Gastrocnemius medialis (tissue), 4 donors: Measurements from ENCODE around the gene CCDC50. TPM values are rescaled to one million over a fixed set of nuclear protein-coding genes. Genes with fewer than 3 reads are reported as not detected.

Experiments used
- ATAC-seq, 2 donors: fragments of 150-250 bp; one replicate each; pipeline ENCODE4 v1.9.1; 2016
- DNase-seq, 2 donors: peaks; one replicate each; pipeline ENCODE4 v3.0.0-alpha.2; 2019
- H3K27ac ChIP-seq, 4 donors: fragments of 200-600 bp; sonication (generic); 1 replicate in 1 of 4; 2 replicates in 3 of 4; pipeline ENCODE4 v1.5.1; 2016 to 2018; ENCODE audit warnings: mild to moderate bottlenecking in 2 of 4, moderate library complexity in 1 of 4
- H3K27me3 ChIP-seq, 3 donors: fragments of 200-600 bp; sonication (generic) in 2 of 3; 1 replicate in 1 of 3; 2 replicates in 2 of 3; pipeline versions ENCODE4 v1.5.1 to v1.6.0; 2016 to 2019; ENCODE audit warnings: mild to moderate bottlenecking in 1 of 3, moderate library complexity in 1 of 3
- H3K36me3 ChIP-seq, 2 donors: fragments of 200-600 bp; sonication (generic) in 1 of 2; one replicate each; pipeline ENCODE4 v1.5.1; 2017 to 2018
- H3K4me1 ChIP-seq, 2 donors: fragments of 200-600 bp; sonication (generic) in 1 of 2; one replicate each; pipeline ENCODE4 v1.5.1; 2016 to 2017; ENCODE audit warnings: mild to moderate bottlenecking in 2 of 2
- H3K4me3 ChIP-seq, 4 donors: fragments of 200-600 bp; sonication (generic) in 3 of 4; 1 replicate in 1 of 4; 2 replicates in 3 of 4; pipeline ENCODE4 v1.5.1; 2016 to 2019; ENCODE audit warnings: mild to moderate bottlenecking in 2 of 4
- H3K9me3 ChIP-seq, 3 donors: fragments of 200-600 bp; sonication (generic) in 2 of 3; 1 replicate in 1 of 3; 2 replicates in 2 of 3; pipeline ENCODE4 v1.5.1; 2016 to 2019
- POLR2A ChIP-seq, 2 donors: fragments of 450-650 bp; IDR thresholded peaks; one replicate each; pipeline ENCODE4 v1.6.1; 2017; ENCODE audit warnings: antibody characterized with exemption in 2 of 2, mild to moderate bottlenecking in 2 of 2, moderate library complexity in 2 of 2
- in situ Hi-C, 4 donors: fragments of 200-750 bp; cut with MboI; loops; one replicate each; pipeline versions ENCODE4 v1.15.0 to v1.8.0; 2017; ENCODE audit warnings: low sequenced_read_pairs in 4 of 4
- intact Hi-C: fragments of 100-400 bp; cut with DNase I; formaldehyde crosslinking; loops from one replicate; pipeline ENCODE4 v1.15.1; 2023; ENCODE audit warnings: low total_unique reads
- total RNA-seq, 4 donors: library from RNA; depleted of rRNA; stranded (reverse); fragments of >200 nt; gene quantifications; one replicate each; pipeline versions ENCODE4 v1.1.0 to v1.2.3, GENCODE V29; 2016
- TF ChIP-seq, protein P1 (sequence below), 5 experiments: fragments of 450-650 bp in 3 of 5; fragments of 200-600 bp in 2 of 5; sonication (generic) in 2 of 5; IDR thresholded peaks in 4 of 5; conservative IDR thresholded peaks in 1 of 5; 1 replicate in 4 of 5; 2 replicates in 1 of 5; pipeline ENCODE4 v1.5.1; 2016 to 2019; ENCODE audit warnings: antibody characterized with exemption in 5 of 5, mild to moderate bottlenecking in 3 of 5, moderate library complexity in 3 of 5

CCDC50 gene
- total RNA-seq, 4 donors from 2014 or later: 45.0 to 69.9 (median 64.2) TPM

DNA sequence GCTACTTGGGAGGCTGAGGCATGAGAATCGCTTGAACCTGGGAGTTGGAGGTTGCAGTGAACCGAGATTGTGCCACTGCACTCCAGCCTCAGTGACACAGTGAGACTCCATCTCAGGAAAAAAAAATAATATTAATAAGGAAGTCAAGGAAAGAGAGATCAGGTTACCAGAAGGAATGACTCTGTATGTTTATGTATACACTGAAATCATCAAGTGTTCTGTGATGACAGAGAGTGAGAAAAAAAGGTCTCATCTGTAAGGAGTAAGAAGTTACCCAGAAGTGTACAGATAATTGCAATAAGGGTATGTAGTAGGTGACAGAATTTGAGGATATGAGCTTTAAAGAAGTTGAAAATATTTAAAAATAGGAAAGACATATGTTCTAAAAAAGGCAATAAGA lies 4.3 kb upstream of the CCDC50 start:
- intact Hi-C loops: loop anchor here (5.0 kb wide), 1 partner anchor 52 kb away; no protein-coding TSS in a partner anchor
- in situ Hi-C loops: no loop called here
- ATAC-seq: no peak

DNA sequence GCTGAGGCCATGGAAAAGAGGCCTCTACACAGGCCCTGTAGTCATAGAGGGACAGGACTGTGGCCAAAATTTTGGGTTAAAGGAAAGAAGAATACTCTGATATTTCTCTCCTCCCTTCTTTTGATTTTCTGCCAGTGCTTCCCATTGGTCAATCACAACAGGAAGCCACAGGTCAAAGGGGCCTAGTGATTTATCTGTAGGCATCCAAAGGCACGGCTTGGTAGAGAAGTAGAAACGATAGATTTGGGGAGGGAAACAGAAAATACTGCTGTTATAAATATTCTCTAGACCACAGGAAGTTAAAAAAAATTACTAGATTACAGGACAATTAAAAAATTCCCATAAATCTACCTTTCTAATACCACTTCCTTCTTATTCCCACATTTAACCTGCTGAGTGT lies 1.7 kb upstream of the CCDC50 start:
- peak overlapping the region in 1 of 4 donors; percentile 95 for H3K27ac ChIP-seq
- H3K4me1 ChIP-seq: peaks cover 24 to 28% of the 10 kb centered on the region in 2 donors
- in situ Hi-C loops (no loop called here), intact Hi-C loops (loop anchor here (5.0 kb wide), 1 partner anchor 50 kb away; no protein-coding TSS in a partner anchor)
- no peak overlapping the region for H3K4me3 ChIP-seq
- H3K27me3 ChIP-seq: no peaks in the 10 kb centered on the region
- TF ChIP-seq, protein P1, sequence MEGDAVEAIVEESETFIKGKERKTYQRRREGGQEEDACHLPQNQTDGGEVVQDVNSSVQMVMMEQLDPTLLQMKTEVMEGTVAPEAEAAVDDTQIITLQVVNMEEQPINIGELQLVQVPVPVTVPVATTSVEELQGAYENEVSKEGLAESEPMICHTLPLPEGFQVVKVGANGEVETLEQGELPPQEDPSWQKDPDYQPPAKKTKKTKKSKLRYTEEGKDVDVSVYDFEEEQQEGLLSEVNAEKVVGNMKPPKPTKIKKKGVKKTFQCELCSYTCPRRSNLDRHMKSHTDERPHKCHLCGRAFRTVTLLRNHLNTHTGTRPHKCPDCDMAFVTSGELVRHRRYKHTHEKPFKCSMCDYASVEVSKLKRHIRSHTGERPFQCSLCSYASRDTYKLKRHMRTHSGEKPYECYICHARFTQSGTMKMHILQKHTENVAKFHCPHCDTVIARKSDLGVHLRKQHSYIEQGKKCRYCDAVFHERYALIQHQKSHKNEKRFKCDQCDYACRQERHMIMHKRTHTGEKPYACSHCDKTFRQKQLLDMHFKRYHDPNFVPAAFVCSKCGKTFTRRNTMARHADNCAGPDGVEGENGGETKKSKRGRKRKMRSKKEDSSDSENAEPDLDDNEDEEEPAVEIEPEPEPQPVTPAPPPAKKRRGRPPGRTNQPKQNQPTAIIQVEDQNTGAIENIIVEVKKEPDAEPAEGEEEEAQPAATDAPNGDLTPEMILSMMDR (IDR thresholded peaks at IDR 0.05 in 4 of 5, conservative IDR thresholded peaks at IDR 0.05 in 1 of 5): no peak
- no peak for TF ChIP-seq POLR2A (IDR thresholded peaks at IDR 0.05)
- ATAC-seq (no peak), DNase-seq (no peak)
- H3K9me3 ChIP-seq: no peaks in the 10 kb centered on the region
- no peaks in the 10 kb centered on the region for H3K36me3 ChIP-seq

More for the DNA sequence above, 4.3 kb upstream of the CCDC50 start:
- Histone ChIP-seq H3K27ac (no peak overlapping the region), H3K36me3 (no peaks in the 10 kb centered on the region), H3K27me3 (no peaks in the 10 kb centered on the region), H3K9me3 (no peaks in the 10 kb centered on the region), H3K4me1 (peaks cover 0 to 7% of the 10 kb centered on the region in 2 donors), H3K4me3 (no peak overlapping the region)
- DNase-seq: no peak
- TF ChIP-seq POLR2A (IDR thresholded peaks at IDR 0.05): no peak
- TF ChIP-seq, protein P1 (IDR thresholded peaks at IDR 0.05 in 4 of 5, conservative IDR thresholded peaks at IDR 0.05 in 1 of 5): no peak

DNA sequence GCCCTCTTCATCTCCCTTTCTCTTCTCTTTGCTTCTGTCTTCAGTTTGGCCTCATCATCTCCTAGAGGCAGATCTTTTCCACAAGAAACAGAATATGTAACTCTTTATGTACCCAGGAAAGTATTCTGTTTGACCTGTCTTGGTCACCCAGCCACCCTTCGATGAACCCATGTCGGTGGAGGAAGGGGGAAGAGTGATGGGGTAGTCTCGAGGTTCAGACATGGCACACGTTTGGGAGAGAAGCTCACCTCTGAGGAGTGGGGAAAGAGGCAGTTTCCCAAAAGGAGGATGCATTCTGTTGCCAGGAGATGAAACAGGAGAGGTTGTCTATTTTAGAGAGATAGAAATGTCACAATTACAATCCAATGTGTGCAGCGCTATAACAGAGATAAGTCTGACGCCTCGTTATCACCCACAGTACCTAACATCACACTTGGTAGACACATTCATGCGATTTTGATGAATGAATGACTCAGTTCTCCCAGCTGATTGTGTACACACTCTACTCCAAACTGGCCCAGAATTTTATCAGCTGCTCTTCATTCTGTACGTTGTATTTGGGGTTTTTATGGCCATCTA lies 722 bp upstream of the CCDC50 start:
- Histone ChIP-seq H3K36me3 (no peaks in the 10 kb centered on the region), H3K27me3 (no peaks in the 10 kb centered on the region), H3K4me1 (peaks cover 33 to 37% of the 10 kb centered on the region in 2 donors), H3K27ac (peak overlapping the region; percentile 89 to 97 (median 94)), H3K4me3 (peak overlapping the region; percentile 79 to 97 (median 89)), H3K9me3 (no peaks in the 10 kb centered on the region)
- intact Hi-C loops (loop anchor here (5.0 kb wide), 1 partner anchor 49 kb away; no protein-coding TSS in a partner anchor), in situ Hi-C loops (no loop called here)
- no peak for TF ChIP-seq POLR2A (IDR thresholded peaks at IDR 0.05)
- TF ChIP-seq, protein P1 (IDR thresholded peaks at IDR 0.05 in 4 of 5, conservative IDR thresholded peaks at IDR 0.05 in 1 of 5): no peak
- DNase-seq: no peak
- ATAC-seq: peak; percentile 2 to 5

DNA sequence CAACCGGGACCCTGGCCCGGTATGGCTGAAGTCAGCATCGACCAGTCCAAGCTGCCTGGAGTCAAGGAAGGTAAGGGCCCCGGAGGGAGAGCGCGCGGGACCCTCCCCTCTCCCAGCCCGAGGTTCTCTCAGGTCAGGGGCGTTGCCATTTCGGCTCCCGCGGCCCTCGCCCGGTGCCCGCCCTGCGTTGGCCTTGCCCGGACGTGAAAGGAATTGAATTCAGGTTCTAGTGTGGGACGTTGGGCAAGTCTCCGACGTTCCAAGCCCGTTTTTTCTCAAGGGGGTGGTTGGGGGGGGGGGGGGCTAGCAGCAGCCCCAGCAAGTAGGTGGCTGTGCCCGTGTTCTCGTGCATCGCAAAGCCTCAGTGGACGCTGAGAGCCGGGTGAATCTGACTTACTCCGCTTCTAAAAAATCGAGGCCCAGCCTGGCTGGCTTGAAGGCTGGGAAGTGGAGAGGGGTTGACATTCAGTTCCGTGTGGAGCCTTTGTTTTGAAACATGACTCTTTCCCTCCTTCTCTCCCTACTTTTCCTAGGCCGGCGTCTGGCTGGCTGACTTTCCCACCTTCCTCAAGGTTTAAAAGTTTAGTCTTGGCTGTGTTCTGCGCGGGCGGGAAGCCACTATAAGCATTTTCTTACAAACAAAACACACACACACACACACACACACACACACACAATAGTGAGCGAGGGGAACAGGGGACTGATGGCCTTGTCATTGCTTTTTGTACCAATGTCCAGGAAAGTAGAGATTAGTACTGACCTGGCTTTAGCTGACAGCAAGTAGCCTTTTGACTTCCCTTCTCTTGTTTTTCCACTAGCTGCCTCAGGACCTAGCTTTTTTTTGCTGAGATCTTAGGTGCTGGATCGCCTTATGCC lies 698 bp downstream of the CCDC50 start, which contains the start of gene UTS2B:
UTS2B (minus strand) TSS at position 873 of the 876 bp plus-strand sequence. CDS start 48,337 bp downstream, outside the sequence.
- H3K36me3 ChIP-seq: no peaks in the 10 kb centered on the region
- DNase-seq (peak; percentile 3 to 33), ATAC-seq (peak; percentile 61 to 71)
- H3K4me1 ChIP-seq: peaks cover 44 to 50% of the 10 kb centered on the region in 2 donors
- H3K27ac ChIP-seq: peak within 1 kb of the TSS; percentile 89 to 97 (median 94)
- no peak for TF ChIP-seq POLR2A (IDR thresholded peaks at IDR 0.05)
- TF ChIP-seq, protein P1 (IDR thresholded peaks at IDR 0.05 in 4 of 5, conservative IDR thresholded peaks at IDR 0.05 in 1 of 5): no peak
- intact Hi-C loops: loop anchor here (5.0 kb wide), 1 partner anchor 47 kb away; no protein-coding TSS in a partner anchor
- no peaks in the 10 kb centered on the region for H3K27me3 ChIP-seq
- peak within 1 kb of the TSS; percentile 79 to 97 (median 89) for H3K4me3 ChIP-seq
- in situ Hi-C loops: no loop called here
- H3K9me3 ChIP-seq: no peaks in the 10 kb centered on the region
